NB4 (cell line): Measurements from ENCODE around the gene RPL12.

Experiments
- CTCF ChIP-seq: IDR thresholded peaks from one replicate; pipeline ENCODE4 v1.5.1; 2012; ENCODE audit warnings: low read depth, low read length
- MAX ChIP-seq: IDR thresholded peaks from 2 replicates; pipeline ENCODE4 v1.6.1; 2011; ENCODE audit warnings: low read depth, low read length

- no peak for TF ChIP-seq CTCF
- TF ChIP-seq MAX = no peak
Observed at GRCh38 chr9:127496974-127497373, 45.8 kb upstream of the RPL12 start.
